GM12891 (cell line): Measurements from ENCODE around the gene TFIP11.

Experiments
- PAX5 ChIP-seq: IDR thresholded peaks from 2 replicates; pipeline ENCODE4 v1.6.1; 2011; ENCODE audit warnings: low read length, moderate library complexity, mild to moderate bottlenecking; ENCODE audit not compliant: insufficient read depth, severe bottlenecking
- POLR2A ChIP-seq: IDR thresholded peaks from 2 replicates; pipeline ENCODE4 v1.6.1; 2011; ENCODE audit warnings: low read depth, low read length, control low read depth
- POLR2AphosphoS5 ChIP-seq: IDR thresholded peaks from 2 replicates; pipeline ENCODE4 v1.6.1; 2011; ENCODE audit warnings: low read depth, low read length, control low read depth
- TAF1 ChIP-seq: IDR thresholded peaks from 2 replicates; pipeline ENCODE4 v1.6.1; 2011; ENCODE audit warnings: low read depth, low read length, control low read depth

DNA sequence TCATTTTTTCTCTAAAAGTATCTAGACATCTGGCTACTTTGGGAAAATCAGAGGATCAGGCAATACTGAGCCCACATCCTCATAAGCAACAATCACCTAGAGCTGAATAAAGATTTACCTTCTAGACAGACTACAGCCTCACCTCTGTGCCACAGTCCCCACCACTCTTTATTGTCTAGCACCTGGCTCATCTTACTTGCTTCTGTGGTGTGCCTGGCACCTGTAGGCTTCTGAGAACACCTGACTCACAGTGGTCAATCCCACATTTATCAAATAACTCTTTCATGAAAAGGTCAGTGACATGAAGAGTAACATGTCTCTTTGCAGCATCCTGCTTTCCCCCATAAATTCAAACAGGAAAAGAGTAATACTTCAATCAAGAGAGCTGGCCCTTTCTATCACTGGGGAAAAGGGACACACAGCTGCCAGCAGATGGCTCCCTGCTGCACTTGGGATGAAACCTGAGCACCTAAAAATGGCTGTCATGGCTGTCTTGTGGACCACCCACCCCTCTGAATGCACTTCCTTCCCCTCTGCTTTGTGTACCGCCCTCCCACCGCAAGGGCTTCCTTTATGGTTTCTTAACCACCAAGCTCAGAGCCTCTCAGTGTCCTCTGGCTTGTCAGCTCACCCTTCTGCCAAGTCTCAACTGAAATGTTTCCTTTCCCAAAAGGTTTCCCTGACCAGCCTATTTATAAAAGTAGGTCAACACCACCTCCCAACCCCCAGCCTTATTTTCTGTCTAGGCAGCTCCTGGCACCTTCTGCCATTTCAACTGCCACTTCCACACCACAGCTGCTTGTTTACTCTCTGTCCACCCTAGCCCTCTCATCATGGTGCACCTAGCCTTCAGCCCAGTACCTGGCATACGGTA, 9.3 kb downstream of the TFIP11 start:
- no peak for TF ChIP-seq TAF1
- no peak for TF ChIP-seq POLR2A
- TF ChIP-seq PAX5: no peak
- no peak for TF ChIP-seq POLR2AphosphoS5
